ENCODE measurements around the gene TRIM3.
"Not testable (repeated sequence)": the region's sequence is repeated elsewhere in the genome, so short reads cannot be mapped to it uniquely, and the experiment has no call there.

TRIM3 gene

GRCh38 chr11:6473451-6474412 lies at the start of gene TRIM3:
Gene TRIM3 (minus strand): TSS chr11:6473941. CDS start chr11:6465695, 8,246 bp downstream.
- peak; percentile 83 to 94 for DNase-seq (ENCODE audit: low read depth in 2 of 2)
- H3K4me3 ChIP-seq (replicated peaks in 1 of 2; ENCODE audit: low read depth in 2 of 2, low read length in 2 of 2): peak within 1 kb of the TSS; percentile 87 to 91
- peak; percentile 27 for TF ChIP-seq CTCF (IDR thresholded peaks at IDR 0.05; ENCODE audit: low read depth, low read length)

- TF ChIP-seq CTCF (IDR thresholded peaks at IDR 0.05; ENCODE audit: low read depth, low read length): no peak
- no peak overlapping the region for H3K4me3 ChIP-seq (replicated peaks in 1 of 2; ENCODE audit: low read depth in 2 of 2, low read length in 2 of 2)
- DNase-seq (ENCODE audit: low read depth in 2 of 2): peak in 1 of 2 donors; percentile 69
Observed at GRCh38 chr11:6523253-6523652, 49.5 kb upstream of the TRIM3 start.

GRCh38 chr11:6521946-6522345 lies 48.2 kb upstream of the TRIM3 start:
- DNase-seq (ENCODE audit: low read depth in 2 of 2); H3K4me3 ChIP-seq (replicated peaks in 1 of 2; ENCODE audit: low read depth in 2 of 2, low read length in 2 of 2): not testable (repeated sequence)

GRCh38 chr11:6520265-6520664 lies 46.5 kb upstream of the TRIM3 start:
- no peak for TF ChIP-seq CTCF (IDR thresholded peaks at IDR 0.05; ENCODE audit: low read depth, low read length)
- H3K4me3 ChIP-seq (replicated peaks in 1 of 2; ENCODE audit: low read depth in 2 of 2, low read length in 2 of 2): no peak overlapping the region
- DNase-seq (ENCODE audit: low read depth in 2 of 2): no peak

GRCh38 chr11:6516865-6517264 lies 43.1 kb upstream of the TRIM3 start:
- TF ChIP-seq CTCF (IDR thresholded peaks at IDR 0.05; ENCODE audit: low read depth, low read length): no peak
- DNase-seq (ENCODE audit: low read depth in 2 of 2): no peak
- H3K4me3 ChIP-seq (replicated peaks in 1 of 2; ENCODE audit: low read depth in 2 of 2, low read length in 2 of 2): no peak overlapping the region

- peak; percentile 57 for TF ChIP-seq CTCF (IDR thresholded peaks at IDR 0.05; ENCODE audit: low read depth, low read length)
- no peak overlapping the region for H3K4me3 ChIP-seq (replicated peaks in 1 of 2; ENCODE audit: low read depth in 2 of 2, low read length in 2 of 2)
- peak; percentile 72 to 81 for DNase-seq (ENCODE audit: low read depth in 2 of 2)
Observed at GRCh38 chr11:6505577-6506240, 32.0 kb upstream of the TRIM3 start.

GRCh38 chr11:6504166-6504565 lies 30.4 kb upstream of the TRIM3 start:
- no peak for DNase-seq (ENCODE audit: low read depth in 2 of 2)
- no peak overlapping the region for H3K4me3 ChIP-seq (replicated peaks in 1 of 2; ENCODE audit: low read depth in 2 of 2, low read length in 2 of 2)
- TF ChIP-seq CTCF (IDR thresholded peaks at IDR 0.05; ENCODE audit: low read depth, low read length): no peak
